ENCODE data around the gene PDE4A. TPM values are rescaled to one million over a fixed set of nuclear protein-coding genes. Genes with fewer than 3 reads are reported as not detected.

The PDE4A gene
- total and polyA plus RNA-seq, 2 of the 13 experiments (the other 11 are each of a cell fraction or from before 2014, with no cell fraction given) = 1.1 to 4.1 TPM

DNA sequence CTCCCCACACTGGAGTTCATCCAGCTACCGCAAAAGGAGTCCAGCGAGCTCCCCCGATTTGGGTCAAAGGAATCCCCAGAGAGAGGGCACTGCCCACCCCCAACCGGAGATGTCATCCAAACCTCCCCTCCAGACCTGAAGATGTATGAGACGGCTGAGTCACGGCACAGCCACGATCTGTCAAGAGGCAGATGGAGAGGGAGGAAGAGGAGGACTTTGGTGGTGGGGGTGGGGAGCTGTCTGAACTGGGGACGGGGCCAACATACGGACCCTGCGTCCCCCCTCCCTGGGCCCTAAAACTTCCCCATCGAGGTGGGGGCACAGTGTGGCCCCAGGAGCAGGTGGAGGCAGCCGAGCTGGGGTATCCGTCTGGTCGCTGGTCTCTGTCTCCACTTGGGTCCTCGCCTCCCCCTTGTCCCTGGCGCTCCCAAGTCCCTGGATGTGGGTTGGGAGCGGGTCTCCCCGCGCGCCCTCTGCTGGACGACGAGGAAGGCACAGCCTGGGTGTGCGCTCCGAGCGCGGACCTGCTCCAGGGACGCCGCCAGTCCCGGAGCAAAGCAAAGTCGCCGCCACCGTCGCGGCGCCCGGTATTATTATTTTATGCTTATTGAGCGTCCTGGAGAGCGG is 3.8 kb downstream of the PDE4A start (continued):
- TF ChIP-seq SMYD3 (CRISPR knock-in tag; IDR thresholded peaks at IDR 0.05) = no peak
- TF ChIP-seq NCOA2 (CRISPR knock-in tag; IDR thresholded peaks at IDR 0.05) = no peak
- peak; percentile 40; the same call in 1 of the 2 replicates for TF ChIP-seq ESRRA (CRISPR knock-in tag; IDR thresholded peaks at IDR 0.05; ENCODE audit: low read depth)
- no peak for TF ChIP-seq FOXA1 (IDR thresholded peaks at IDR 0.05)
- TF ChIP-seq FOXA1 (CRISPR knock-in tag; IDR thresholded peaks at IDR 0.05) = no peak
- TF ChIP-seq, protein P1, sequence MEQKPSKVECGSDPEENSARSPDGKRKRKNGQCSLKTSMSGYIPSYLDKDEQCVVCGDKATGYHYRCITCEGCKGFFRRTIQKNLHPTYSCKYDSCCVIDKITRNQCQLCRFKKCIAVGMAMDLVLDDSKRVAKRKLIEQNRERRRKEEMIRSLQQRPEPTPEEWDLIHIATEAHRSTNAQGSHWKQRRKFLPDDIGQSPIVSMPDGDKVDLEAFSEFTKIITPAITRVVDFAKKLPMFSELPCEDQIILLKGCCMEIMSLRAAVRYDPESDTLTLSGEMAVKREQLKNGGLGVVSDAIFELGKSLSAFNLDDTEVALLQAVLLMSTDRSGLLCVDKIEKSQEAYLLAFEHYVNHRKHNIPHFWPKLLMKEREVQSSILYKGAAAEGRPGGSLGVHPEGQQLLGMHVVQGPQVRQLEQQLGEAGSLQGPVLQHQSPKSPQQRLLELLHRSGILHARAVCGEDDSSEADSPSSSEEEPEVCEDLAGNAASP (CRISPR knock-in tag; IDR thresholded peaks at IDR 0.05; ENCODE audit: borderline replicate concordance) = no peak
- peak; percentile 54; the same call in 1 of the 2 replicates for TF ChIP-seq SAP130 (CRISPR knock-in tag; IDR thresholded peaks at IDR 0.05; ENCODE audit: low read depth)
- TF ChIP-seq CBX1 (IDR thresholded peaks at IDR 0.05; ENCODE audit: low read depth) = peak; percentile 56
- TF ChIP-seq, protein P2, sequence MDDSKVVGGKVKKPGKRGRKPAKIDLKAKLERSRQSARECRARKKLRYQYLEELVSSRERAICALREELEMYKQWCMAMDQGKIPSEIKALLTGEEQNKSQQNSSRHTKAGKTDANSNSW (CRISPR knock-in tag; IDR thresholded peaks at IDR 0.05; ENCODE audit: borderline replicate concordance) = no peak
- no peak for TF ChIP-seq MAZ (IDR thresholded peaks at IDR 0.05; ENCODE audit: borderline replicate concordance, low read depth, low read length)
- peak; percentile 56; the same call in 1 of the 2 replicates for TF ChIP-seq MAZ (CRISPR knock-in tag; IDR thresholded peaks at IDR 0.05; ENCODE audit: low read depth)
- no peak for TF ChIP-seq ZNF549 (CRISPR knock-in tag; IDR thresholded peaks at IDR 0.05)

DNA sequence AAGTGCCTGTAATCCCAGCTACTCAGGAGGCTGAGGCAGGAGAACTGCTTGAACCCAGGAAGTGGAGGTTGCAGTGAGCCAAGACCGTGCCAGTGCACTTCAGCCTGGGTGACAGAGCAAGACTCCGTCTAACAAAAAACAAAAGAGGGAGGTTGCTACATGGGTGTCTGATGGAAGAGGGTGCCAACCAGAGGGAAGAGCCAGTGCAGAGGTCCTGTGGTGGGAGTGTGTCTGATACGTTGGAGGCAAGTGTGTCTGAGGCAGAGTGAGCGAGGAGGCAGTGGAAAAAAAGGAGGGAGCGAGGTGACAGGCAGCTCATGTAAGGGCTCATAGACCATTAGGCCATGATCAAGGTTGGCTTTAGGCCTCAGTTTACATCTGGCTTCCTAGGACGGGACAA is 6.8 kb downstream of the PDE4A start:
- no peak for FAIRE-seq
- BruUV-seq (replicated peaks) = no TSS peak
- no peak for TF ChIP-seq MBD4 (IDR thresholded peaks at IDR 0.05; ENCODE audit: borderline replicate concordance, low read length)
- TF ChIP-seq ZSCAN22 (CRISPR knock-in tag; IDR thresholded peaks at IDR 0.05) = peak; percentile 91
- POLR2A ChIA-PET = no interaction called here
- Histone ChIP-seq H3K4me2 (ENCODE audit: low read depth, low read length) (no peak overlapping the region), H3K27me3 (ENCODE audit: control insufficient read depth in 1 of 2, insufficient read depth in 2 of 2, low read length in 2 of 2) (peaks cover 0 to 35% of the 10 kb centered on the region in 2 experiments; a peak in 2 of 5 replicates), H2AFZ (ENCODE audit: low read length) (no peak overlapping the region), H3K9me3 (ENCODE audit: low read length) (no peaks in the 10 kb centered on the region), H3K9ac (ENCODE audit: insufficient read depth, low read depth, low read length) (no peak overlapping the region), H3K36me3 (replicated peaks in 1 of 2; ENCODE audit: control insufficient read depth in 1 of 2, insufficient read depth in 2 of 2, low read length in 2 of 2) (no peaks in the 10 kb centered on the region), H3K27ac (ENCODE audit: extremely low read length, insufficient read depth, low read length) (no peak overlapping the region), H3K4me1 (ENCODE audit: insufficient read depth, low read length) (peaks cover 30% of the 10 kb centered on the region), H3K79me2 (ENCODE audit: insufficient read depth, low read length) (no peaks in the 10 kb centered on the region), H4K20me1 (ENCODE audit: insufficient read depth, low read length) (no peaks in the 10 kb centered on the region), H3K4me3 (replicated peaks in 1 of 3; ENCODE audit: insufficient read depth in 1 of 3, low read depth in 2 of 3, low read length in 3 of 3) (no peak overlapping the region)
- 35% methylated on average over 6 of the region's 6 CpGs for WGBS (ENCODE audit: low lambda C conversion rate)
- no peak for ATAC-seq
- intact Hi-C loops (cut with micrococcal nuclease; ENCODE audit: unreplicated experiment) (no loop called here), in situ Hi-C loops (cut with HindIII; ENCODE audit: extremely low pct_ligation_motif_present, low pct_unique_long_range_greater_than_20kb) (no loop called here)
- CTCF ChIA-PET (ENCODE audit: low intra/inter-chr PET ratio, low total read pairs) = no interaction called here
- DNase-seq (ENCODE audit: low spot score) = no peak
